GM12891 (cell line): ENCODE results near the gene ATF2.

Experiments
- PAX5 ChIP-seq: IDR thresholded peaks from 2 replicates; pipeline ENCODE4 v1.6.1; 2011; ENCODE audit warnings: low read length, moderate library complexity, mild to moderate bottlenecking; ENCODE audit not compliant: insufficient read depth, severe bottlenecking
- POLR2A ChIP-seq: IDR thresholded peaks from 2 replicates; pipeline ENCODE4 v1.6.1; 2011; ENCODE audit warnings: low read depth, low read length, control low read depth
- POLR2AphosphoS5 ChIP-seq: IDR thresholded peaks from 2 replicates; pipeline ENCODE4 v1.6.1; 2011; ENCODE audit warnings: low read depth, low read length, control low read depth
- SPI1 ChIP-seq: IDR thresholded peaks from 2 replicates; pipeline ENCODE4 v1.6.1; 2011; ENCODE audit warnings: low read depth, low read length, control low read depth
- TAF1 ChIP-seq: IDR thresholded peaks from 2 replicates; pipeline ENCODE4 v1.6.1; 2011; ENCODE audit warnings: low read depth, low read length, control low read depth

DNA sequence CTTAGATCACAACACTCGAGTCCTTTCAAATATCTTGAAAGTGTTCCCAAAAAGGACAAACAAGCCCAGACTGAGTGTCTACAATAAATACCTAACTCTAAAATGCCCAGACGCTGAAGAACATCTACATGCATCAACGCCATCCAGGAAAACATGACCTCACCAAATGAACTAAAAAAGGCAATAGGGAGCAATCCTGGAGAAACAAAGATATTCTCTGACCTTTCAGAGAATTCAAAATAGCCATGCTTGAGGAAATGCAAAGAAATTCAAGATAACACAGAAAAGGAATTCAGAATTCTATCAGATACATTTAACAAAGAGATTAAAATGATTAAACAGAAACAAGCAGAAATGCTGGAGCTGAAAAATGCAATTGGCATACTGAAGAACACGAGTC is 101.6 kb downstream of the ATF2 start:
- TF ChIP-seq POLR2A = no peak
- TF ChIP-seq POLR2AphosphoS5 = no peak
- TF ChIP-seq TAF1 = no peak
- no peak for TF ChIP-seq PAX5
- TF ChIP-seq SPI1 = no peak
